ENCODE measurements around the gene POU4F3.
"Not testable (repeated sequence)": the region's sequence is repeated elsewhere in the genome, so short reads cannot be mapped to it uniquely, and the experiment has no call there.

The POU4F3 gene, protein sequence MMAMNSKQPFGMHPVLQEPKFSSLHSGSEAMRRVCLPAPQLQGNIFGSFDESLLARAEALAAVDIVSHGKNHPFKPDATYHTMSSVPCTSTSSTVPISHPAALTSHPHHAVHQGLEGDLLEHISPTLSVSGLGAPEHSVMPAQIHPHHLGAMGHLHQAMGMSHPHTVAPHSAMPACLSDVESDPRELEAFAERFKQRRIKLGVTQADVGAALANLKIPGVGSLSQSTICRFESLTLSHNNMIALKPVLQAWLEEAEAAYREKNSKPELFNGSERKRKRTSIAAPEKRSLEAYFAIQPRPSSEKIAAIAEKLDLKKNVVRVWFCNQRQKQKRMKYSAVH

GRCh38 chr5:146338774-146339714 is at the start of gene POU4F3:
Gene POU4F3, plus strand, starts transcription at chr5:146338839. Its CDS starts 274 bp downstream, at chr5:146339113.
- no peak for DNase-seq (ENCODE audit: low read depth in 2 of 2)

- no peak for DNase-seq (ENCODE audit: low read depth in 2 of 2)
Observed at GRCh38 chr5:146290318-146290717, 48.3 kb upstream of the POU4F3 start.

DNA sequence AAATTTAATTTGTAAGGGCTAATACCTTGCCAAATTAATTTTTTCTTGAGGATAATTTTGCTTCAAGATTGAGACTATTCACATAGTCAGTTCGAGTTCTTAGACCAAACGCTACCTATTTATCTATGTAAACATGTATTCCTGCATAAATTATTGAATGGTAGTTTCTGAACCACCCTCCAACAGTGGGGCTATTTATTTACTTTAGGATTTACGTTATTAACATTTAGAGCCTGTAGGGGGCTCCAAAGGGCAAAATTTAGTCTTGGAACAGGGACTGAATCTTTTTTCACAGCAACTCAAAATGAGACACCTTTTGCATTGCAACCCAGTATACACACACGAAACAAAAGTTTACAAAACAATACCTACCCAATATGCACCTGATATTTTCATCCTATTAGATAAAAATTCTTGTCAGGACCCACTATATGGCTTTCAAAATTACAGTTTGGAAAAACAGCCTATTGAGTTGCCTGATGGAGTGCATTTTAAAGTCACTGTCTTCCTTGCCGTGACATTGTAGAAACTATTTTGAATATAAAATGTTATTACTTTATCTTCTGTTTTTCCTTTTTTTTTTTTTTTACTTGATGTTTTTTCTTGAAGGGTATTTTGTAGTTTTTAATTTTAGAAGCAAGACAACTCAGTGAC is 47.1 kb upstream of the POU4F3 start:
- DNase-seq (ENCODE audit: low read depth in 2 of 2), result peak in 1 of 2 donors; percentile 8

- DNase-seq (ENCODE audit: low read depth in 2 of 2), result no peak
Observed at GRCh38 chr5:146296245-146296644, 42.4 kb upstream of the POU4F3 start.

GRCh38 chr5:146298920-146299319 is 39.7 kb upstream of the POU4F3 start:
- DNase-seq (ENCODE audit: low read depth in 2 of 2), result not testable (repeated sequence)

DNA sequence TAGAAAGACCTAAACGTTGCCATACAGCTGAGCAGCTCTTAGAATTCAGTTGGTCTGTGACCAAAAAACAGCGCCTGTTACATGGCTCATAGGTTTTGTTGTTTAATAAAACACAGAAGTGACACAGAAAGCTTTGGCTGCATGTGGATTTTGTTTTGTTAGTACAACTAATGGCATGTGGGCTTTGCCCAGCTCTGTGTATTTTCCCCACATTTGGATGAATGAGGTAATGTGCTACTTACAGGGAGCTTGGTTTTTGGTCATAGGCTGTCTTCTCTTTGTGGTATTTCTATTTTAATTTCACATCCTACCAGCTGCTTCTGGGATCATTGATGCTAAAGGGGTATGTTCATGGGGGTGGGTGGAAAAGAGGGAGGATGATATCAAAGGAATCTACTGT is 37.0 kb upstream of the POU4F3 start:
- DNase-seq (ENCODE audit: low read depth in 2 of 2), result no peak

GRCh38 chr5:146302406-146302805 is 36.2 kb upstream of the POU4F3 start:
- no peak for DNase-seq (ENCODE audit: low read depth in 2 of 2)

DNA sequence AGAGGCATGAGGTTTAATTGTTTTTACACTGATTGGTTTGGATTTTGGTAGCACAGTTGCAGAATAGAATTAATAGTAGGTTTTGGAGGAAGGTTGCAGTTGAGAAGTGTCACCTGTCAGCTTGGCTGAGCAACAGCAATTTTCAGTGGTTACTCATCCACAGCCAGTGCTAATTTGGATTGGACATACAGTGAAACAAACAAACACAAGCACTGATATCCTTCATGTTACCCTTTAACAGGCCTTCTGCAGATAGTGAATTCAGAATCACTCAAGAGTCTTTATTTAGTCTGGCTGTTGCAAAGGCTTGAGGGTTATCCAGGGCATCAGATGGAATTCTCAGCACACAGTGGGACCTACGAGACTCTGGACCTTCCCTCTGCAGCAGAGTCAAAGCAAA is 31.8 kb upstream of the POU4F3 start:
- no peak for DNase-seq (ENCODE audit: low read depth in 2 of 2)

DNA sequence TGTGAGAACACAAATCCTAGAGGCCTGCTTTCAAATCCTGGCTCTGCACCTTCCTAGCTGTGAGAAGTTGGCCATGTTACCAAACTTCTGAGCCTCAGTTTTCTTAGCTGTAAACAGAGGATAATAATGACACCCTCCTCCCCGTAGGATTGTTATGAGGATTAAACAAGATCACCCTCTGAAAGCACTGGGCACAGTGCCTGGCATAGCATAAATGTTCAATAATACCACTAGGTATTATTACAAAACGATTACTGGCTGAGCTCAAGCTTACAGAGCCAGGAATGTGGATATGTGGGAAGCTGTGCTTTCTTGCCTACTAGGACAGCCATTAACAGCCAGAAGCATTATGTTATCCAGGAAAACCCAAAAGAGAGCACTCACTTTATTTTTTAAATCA is 30.8 kb upstream of the POU4F3 start:
- no peak for DNase-seq (ENCODE audit: low read depth in 2 of 2)

DNA sequence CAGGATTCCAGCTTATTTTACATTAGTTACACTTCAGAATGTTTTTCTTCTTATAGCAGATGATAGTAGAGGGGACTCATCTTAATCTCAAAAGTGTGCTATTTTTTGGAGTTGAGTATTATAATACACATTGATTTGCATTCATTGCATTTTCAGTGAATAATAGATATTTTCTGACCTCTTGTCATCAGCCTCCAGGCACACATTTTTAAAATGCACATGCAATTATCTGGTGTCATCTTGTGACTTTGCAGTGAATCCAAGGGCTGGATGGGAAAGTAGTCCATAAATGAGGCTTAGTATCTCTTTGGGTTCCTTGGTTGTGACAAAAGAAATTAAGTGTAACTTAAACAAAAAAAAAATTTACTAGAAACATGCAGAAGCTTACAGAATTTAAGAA is 28.1 kb upstream of the POU4F3 start:
- DNase-seq (ENCODE audit: low read depth in 2 of 2), result no peak

GRCh38 chr5:146311278-146311677 is 27.4 kb upstream of the POU4F3 start:
- no peak for DNase-seq (ENCODE audit: low read depth in 2 of 2)

GRCh38 chr5:146313027-146313426 is 25.6 kb upstream of the POU4F3 start:
- no peak for DNase-seq (ENCODE audit: low read depth in 2 of 2)

DNA sequence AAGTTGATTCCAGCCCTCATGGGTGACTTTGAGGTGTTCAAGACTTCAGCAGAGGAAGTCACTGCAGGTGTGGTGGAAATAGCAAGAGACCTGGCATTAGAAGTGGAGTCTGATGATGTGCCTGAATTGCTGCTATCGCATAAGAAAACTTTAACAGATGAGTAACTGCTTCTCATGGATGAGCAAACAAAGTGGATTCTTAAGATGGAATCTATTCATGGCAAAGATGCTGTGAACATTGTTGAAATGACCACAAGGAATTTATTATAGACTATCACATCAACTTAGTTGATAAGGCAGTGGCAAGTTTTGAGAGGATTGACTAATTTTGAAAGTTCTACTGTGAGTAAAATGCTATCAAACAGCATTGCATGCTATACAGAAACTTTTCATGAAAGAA is 17.1 kb upstream of the POU4F3 start:
- DNase-seq (ENCODE audit: low read depth in 2 of 2), result no peak

- no peak for DNase-seq (ENCODE audit: low read depth in 2 of 2)
Observed at GRCh38 chr5:146327257-146327870, 11.3 kb upstream of the POU4F3 start.

DNA sequence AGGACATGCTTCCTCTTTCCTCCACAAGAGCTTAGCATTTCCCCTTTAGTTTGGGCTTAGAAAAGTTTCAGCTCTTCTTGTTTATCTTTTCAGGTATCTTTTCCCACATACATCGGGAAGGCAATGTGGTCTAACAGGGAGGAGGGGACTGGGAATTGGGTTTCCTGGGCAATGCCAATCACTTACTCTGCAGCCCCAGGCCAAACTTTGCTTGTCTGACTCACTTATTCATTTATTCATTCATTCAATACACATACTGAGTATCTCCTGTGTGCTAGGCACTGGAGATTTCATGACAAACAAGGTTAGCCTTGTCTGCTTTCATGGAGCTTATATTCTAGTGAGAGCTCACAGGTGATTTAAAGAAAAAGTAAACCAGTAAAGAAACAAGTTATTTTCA is 10.7 kb upstream of the POU4F3 start:
- DNase-seq (ENCODE audit: low read depth in 2 of 2), result no peak

- no peak for DNase-seq (ENCODE audit: low read depth in 2 of 2)
Observed at GRCh38 chr5:146329697-146330096, 8.9 kb upstream of the POU4F3 start.

DNA sequence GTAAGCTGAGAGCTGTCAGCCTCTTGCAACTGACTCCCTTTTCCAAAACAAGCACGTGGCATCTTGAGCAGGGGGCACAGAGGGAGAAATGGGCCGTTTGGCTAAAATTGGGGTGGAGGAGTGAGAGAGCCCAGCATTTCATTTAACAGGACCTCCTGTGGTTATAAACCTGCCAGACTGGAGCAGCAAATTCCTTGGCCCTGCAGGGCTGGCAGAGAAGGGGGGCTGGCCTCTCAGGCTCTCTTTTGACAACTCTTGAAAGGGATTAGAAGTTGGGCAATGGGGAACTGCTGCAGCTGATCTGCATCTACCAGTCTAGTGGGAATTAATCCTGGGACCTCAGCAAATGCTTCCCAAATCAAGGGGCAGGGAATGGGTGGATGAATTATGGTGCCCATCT is 7.2 kb upstream of the POU4F3 start:
- no peak for DNase-seq (ENCODE audit: low read depth in 2 of 2)

DNA sequence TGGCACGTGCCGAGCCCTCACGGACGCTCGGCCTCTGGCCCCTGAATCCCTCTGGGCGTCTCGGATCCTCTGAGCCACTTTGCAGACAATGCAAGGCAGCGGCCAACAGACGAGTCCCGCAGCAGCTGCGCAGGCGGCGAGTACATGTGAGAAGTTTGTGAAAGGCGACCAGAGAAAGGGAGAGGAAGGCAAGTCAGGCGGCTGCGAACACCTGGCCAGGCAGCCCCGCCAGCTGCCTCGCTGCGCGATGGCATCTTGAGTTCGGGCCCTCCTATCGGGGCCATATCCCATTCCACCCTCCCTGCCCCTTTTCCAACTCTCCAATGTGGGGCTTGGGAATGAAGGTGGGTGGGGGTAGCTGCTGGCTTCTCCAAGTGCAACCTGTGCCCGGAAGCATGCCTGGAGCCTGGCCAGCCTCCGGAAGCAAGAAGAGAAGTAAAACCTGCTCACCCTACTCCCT is 4.5 kb upstream of the POU4F3 start:
- DNase-seq (ENCODE audit: low read depth in 2 of 2), result no peak

DNA sequence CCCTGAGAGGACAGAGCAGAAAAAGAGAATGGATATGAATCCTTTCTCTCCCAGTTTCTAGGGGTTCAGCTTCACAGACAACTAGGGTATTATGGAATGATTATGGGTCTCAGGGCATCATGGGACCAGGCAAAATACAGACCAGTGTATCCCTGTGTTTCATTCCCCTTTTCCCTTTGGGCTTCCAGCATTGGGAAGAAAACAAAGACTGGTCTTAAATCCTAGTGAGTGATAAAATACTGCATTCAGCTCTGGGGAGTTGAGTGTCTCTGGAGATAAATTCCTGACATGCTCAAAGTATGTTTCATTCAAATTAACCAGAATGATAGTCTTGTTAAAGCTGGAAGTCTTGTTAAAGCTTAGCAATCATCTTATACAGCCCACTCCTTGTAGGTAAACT is 2.4 kb upstream of the POU4F3 start:
- DNase-seq (ENCODE audit: low read depth in 2 of 2), result no peak

DNA sequence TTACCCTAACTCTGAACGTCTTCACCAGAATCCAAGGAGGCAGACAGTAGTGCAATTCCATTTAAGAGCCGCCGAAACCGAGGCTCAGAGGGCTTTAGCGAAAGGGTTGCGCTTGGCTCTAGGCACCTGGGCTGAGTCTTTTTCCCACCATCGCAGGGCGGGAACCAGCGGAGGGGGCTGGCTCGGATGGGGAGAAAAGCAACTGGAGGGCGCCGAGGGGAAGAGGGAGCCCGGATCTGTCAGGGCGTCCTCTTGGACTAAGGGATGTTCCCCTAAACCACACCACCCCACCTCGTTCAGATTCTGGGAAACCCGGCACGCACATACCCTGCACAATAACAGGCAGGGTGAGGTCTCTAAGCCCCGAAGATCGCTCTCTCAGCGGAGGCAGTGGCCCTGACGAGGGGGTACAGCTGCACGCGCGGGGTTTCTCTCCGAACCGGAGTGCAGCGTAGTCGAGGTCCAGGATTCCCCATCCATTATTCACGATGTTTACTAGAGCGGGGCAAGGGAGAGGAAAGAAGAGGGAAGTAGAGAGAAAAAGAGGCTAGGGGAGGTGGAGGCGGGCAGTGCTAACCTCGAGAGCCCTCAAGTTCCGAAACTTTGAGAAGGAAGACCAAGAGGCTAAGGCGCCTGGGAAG is 1.3 kb upstream of the POU4F3 start:
- no peak for DNase-seq (ENCODE audit: low read depth in 2 of 2)

GRCh38 chr5:146337928-146338327 is 711 bp upstream of the POU4F3 start:
- DNase-seq (ENCODE audit: low read depth in 2 of 2), result no peak
